Pancreas (tissue), 10 donors: ENCODE measurements around the gene GCA. TPM values are rescaled to one million over a fixed set of nuclear protein-coding genes. Genes with fewer than 3 reads are reported as not detected.

Experiments used
- ATAC-seq, 4 donors: fragments of 200-7000 bp; cut with Tn5 transposase; one replicate each; pipeline versions ENCODE4 v1.8.0 to v1.9.1; 2020; ENCODE audit warnings: mild to moderate bottlenecking in 4 of 4, moderate library complexity in 4 of 4
- DNase-seq, 6 donors: peaks; one replicate each; pipeline ENCODE4 v3.0.0-alpha.2; 2020
- FAIRE-seq: peaks from 2 replicates; lab custom pipeline; 2012; peaks lifted over from hg19 to GRCh38; lab: Jason Lieb, UNC
- H3K27ac ChIP-seq, 4 donors: fragments of 200-600 bp; sonication (generic); 1 replicate in 3 of 4; 2 replicates in 1 of 4; pipeline versions ENCODE4 v1.5.0 to v1.8.0; 2020
- H3K27me3 ChIP-seq, 4 donors: fragments of 200-600 bp; one replicate each; pipeline ENCODE4 v1.8.0; 2021
- H3K36me3 ChIP-seq, 3 donors: fragments of 200-600 bp; sonication (generic) in 1 of 3; one replicate each; pipeline versions ENCODE4 v1.5.0 to v1.8.0; 2020 to 2021
- H3K4me1 ChIP-seq, 3 donors: fragments of 200-600 bp; one replicate each; pipeline ENCODE4 v1.8.0; 2021
- H3K4me3 ChIP-seq, 4 donors: fragments of 200-600 bp; sonication (generic) in 2 of 4; one replicate each; pipeline versions ENCODE4 v1.5.0 to v1.8.0; 2020 to 2021
- H3K9me3 ChIP-seq, 4 donors: fragments of 200-600 bp; one replicate each; pipeline ENCODE4 v1.8.0; 2021
- WGBS, 2 donors: extraction: QIAGEN DNeasy Blood & Tissue Kit; methylation state at CpG; one replicate each; pipeline ENCODE4 v1.1.7; 2013; 5-methylcytosine and 5-hydroxymethylcytosine counted together
- intact Hi-C, 3 donors: fragments of 100-400 bp; cut with DNase I; formaldehyde crosslinking; loops; one replicate each; pipeline versions ENCODE4 v1.11.1 to v1.14.2; 2022
- polyA plus RNA-seq, 2 donors: library from polyadenylated mRNA; stranded (reverse); fragments of 200-250 nt; gene quantifications; one replicate each; pipeline ENCODE4 v1.2.3, GENCODE V29; 2013
- total RNA-seq, 6 donors: library from RNA; stranded (reverse); fragmentation: NEBNext Ultra II Directional in 4 of 6; extraction: Animal tissue kit (Norgen Biotek cat#: 25700) in 4 of 6; gene quantifications; one replicate each; pipeline versions ENCODE4 v1.2.1 to v1.2.4, GENCODE V29; 2021 to 2023
- TF ChIP-seq, protein P1 (sequence below), 4 donors: fragments of 200-600 bp; sonication (generic) in 3 of 4; IDR thresholded peaks; one replicate each; pipeline versions ENCODE4 v1.5.0 to v1.8.0; 2021; ENCODE audit warnings: antibody characterized with exemption in 4 of 4
- donor health status: healthy with polysubstance abuse.
- donor health status: DM: no; HTN: no; CAD: no; lungs with moderate emphysema.
- donor health status: DM: no; HTN: no; CAD: no.
- donor health status: control.
- donor health status: control.
- donor health status: Bipolar disorder and iron deficiency.
- donor health status: DM: yes; HTN: yes; CAD: no.
- donor health status: DM: no; HTN: no; CAD: no.
- donor health status: DM: no; HTN: no; CAD: no.
- donor health status: DM: yes; HTN: yes; CAD: no.

Gene GCA, protein sequence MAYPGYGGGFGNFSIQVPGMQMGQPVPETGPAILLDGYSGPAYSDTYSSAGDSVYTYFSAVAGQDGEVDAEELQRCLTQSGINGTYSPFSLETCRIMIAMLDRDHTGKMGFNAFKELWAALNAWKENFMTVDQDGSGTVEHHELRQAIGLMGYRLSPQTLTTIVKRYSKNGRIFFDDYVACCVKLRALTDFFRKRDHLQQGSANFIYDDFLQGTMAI
- total RNA-seq (10 to 100 TPM; 13.5 to 27.0 (median 16.1) TPM), polyA plus RNA-seq (10 to 100 TPM; 11.3 to 18.1 TPM)

DNA sequence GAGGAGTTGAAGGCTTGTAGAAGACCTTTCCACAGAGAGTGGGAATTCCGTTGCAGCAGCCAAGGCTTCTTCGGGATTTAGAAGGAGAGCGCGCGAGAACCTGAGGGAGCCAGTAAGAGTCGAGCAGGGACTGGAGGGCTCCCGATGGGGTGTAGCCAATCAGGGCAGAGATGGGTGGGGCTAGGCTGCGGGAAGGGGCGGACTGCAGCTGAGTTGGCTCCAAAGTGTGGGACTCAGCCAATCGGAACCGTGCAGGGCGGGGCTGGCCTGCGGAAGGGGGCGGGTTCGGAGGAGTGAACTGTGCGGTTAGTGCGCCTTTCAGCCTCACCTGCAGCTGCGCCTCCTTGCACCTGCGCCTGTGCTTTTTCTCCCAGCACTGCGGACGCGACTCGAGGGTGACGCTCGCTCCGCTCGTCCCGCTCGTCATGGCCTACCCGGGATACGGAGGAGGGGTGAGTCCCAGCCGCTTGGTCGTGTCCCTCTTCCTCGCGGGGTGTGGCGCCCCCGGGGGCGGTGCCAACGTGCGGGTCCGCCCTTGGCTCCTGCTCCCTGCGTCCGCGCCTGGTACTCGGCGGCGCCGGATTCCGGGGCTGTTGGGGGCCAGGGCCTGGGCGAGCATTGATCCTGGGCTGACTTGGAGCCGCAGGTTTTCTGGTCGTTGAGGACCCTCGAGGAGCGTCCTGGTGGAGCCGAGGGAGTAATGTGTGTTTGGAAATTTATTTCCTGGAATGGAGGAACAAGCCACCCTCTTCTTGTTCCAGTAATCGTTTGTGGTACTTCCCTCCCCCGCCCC is at the start of gene GCA:
GCA (plus strand) TSS at position 309 of the 793 bp plus-strand sequence; CDS start at position 426, 117 bp downstream.
- no peaks in the 10 kb centered on the region for H3K9me3 ChIP-seq
- intact Hi-C loops, result no loop called here
- H3K4me1 ChIP-seq, result peaks cover 0 to 13% (median 3%) of the 10 kb centered on the region in 3 donors
- H3K36me3 ChIP-seq, result no peaks in the 10 kb centered on the region
- TF ChIP-seq, protein P1, sequence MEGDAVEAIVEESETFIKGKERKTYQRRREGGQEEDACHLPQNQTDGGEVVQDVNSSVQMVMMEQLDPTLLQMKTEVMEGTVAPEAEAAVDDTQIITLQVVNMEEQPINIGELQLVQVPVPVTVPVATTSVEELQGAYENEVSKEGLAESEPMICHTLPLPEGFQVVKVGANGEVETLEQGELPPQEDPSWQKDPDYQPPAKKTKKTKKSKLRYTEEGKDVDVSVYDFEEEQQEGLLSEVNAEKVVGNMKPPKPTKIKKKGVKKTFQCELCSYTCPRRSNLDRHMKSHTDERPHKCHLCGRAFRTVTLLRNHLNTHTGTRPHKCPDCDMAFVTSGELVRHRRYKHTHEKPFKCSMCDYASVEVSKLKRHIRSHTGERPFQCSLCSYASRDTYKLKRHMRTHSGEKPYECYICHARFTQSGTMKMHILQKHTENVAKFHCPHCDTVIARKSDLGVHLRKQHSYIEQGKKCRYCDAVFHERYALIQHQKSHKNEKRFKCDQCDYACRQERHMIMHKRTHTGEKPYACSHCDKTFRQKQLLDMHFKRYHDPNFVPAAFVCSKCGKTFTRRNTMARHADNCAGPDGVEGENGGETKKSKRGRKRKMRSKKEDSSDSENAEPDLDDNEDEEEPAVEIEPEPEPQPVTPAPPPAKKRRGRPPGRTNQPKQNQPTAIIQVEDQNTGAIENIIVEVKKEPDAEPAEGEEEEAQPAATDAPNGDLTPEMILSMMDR (IDR thresholded peaks at IDR 0.05), result no peak
- peak within 1 kb of the TSS; percentile 60 to 73 (median 67) for H3K4me3 ChIP-seq
- WGBS, 2 donors, result 0 to 1% methylated on average over 51 to 57 of the region's 57 CpGs
- peak; percentile 97 to 99 (median 98) for ATAC-seq
- H3K27ac ChIP-seq, result peak within 1 kb of the TSS; percentile 77 to 94 (median 90)
- peak; percentile 63 for FAIRE-seq
- no peaks in the 10 kb centered on the region for H3K27me3 ChIP-seq
- peak; percentile 97 to 99 (median 99) for DNase-seq

DNA sequence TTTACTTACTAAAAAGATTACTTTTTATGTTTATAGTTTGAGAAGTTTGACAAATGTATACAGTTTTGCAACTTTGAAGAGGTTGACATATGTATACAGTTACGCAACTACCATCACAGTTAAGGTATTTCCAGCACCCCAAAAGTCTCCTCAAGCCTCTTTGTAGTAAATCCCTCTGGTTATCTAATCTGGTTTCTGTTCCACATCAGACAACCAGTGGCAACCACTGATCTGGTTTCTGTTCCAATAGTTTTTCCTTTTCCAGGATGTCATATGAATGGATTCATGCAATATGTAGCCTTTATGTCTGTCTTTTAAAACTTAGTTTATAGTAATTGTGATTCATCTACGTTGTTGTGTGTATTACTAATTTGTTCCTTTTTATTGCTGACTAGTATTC is 48.9 kb upstream of the GCA start:
- DNase-seq, result no peak
- Histone ChIP-seq H3K4me3 (no peak overlapping the region), H3K27ac (no peak overlapping the region), H3K4me1 (peaks cover 14 to 18% (median 16%) of the 10 kb centered on the region in 3 donors), H3K27me3 (no peaks in the 10 kb centered on the region), H3K36me3 (no peaks in the 10 kb centered on the region), H3K9me3 (no peaks in the 10 kb centered on the region)
- WGBS, 2 donors, result 91 to 96% methylated on average over 2 of the region's 2 CpGs
- no peak for FAIRE-seq
- no peak for ATAC-seq
- TF ChIP-seq, protein P1 (IDR thresholded peaks at IDR 0.05), result no peak
- intact Hi-C loops, result loop anchor here in 1 of 3 donors (5.0 kb wide), 1 partner anchor 73 kb away; no protein-coding TSS in a partner anchor

DNA sequence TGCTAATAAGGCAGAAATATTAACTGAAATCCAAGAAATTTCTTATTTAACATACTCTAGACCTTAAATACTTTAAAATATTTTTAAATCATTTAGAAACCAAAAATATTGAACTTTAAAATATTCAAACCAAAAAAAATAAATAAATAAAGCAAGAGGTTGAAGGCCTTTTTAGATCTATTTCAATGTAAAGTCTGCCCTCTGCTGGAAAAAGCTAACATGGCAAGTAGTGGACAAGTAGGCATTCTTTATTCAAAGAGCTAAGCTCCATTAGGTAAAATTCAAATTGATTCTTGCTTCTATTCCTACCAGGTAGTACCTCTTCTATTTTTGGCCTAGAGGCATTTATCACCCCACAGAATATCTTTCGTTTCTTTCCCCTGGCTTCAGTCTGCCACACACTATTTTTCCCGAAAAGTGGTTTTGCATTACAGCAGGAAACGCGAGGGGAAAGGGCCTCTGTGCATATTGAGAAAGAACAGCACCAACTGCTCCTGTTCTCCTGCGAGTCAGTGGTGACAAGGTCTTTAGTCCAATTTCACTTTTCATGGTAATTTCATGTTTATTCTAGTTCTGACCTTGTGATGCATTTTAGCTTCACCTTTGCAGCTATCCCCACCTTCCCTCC is 45.9 kb upstream of the GCA start:
- ATAC-seq (peak; percentile 52 to 87 (median 80)), FAIRE-seq (peak; percentile 98), DNase-seq (peak in 3 of 6 donors; percentile 47 to 66 (median 53))
- H3K4me1 ChIP-seq, result peaks cover 0 to 7% (median 4%) of the 10 kb centered on the region in 3 donors
- TF ChIP-seq, protein P1 (IDR thresholded peaks at IDR 0.05), result peak; percentile 53 to 79 (median 73)
- 55 to 62% methylated on average over 5 of the region's 5 CpGs for WGBS, 2 donors
- H3K9me3 ChIP-seq, result no peaks in the 10 kb centered on the region
- H3K4me3 ChIP-seq, result no peak overlapping the region
- intact Hi-C loops, result loop anchor here in 1 of 3 donors (5.0 kb wide), 1 partner anchor 76 kb away; no protein-coding TSS in a partner anchor
- no peaks in the 10 kb centered on the region for H3K27me3 ChIP-seq
- H3K27ac ChIP-seq, result no peak overlapping the region
- no peaks in the 10 kb centered on the region for H3K36me3 ChIP-seq

DNA sequence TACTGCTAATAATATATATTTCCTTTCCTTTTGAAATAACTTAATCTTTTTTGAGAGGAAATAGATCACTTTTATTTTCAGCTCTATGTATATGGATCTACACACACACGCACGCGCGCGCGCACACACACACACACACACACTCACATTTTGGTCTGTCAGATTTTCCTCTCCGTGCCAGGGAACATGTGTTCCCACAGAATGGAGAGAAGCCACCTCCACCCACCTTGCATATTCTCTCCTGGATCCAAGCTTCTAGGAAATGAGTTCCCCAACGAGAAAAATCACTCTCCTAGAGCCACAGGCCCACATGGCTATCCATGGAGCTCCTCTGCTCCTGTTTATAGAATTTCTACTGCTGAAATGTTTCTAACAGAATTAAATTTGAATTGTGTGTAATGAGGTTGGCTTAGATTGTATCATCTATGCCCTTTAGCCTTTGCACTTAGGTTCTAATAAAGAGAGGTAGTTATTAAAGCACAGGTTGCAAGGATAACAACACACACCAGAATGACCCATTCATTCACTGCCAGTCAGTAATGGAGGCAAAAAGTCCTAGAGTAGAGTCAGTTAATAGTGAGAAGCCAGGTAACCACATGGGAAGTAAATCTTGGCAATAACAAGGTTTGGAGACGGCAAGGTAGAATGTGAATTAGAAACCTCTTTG is 45.1 kb upstream of the GCA start:
- peaks cover 0 to under 1% (median 0%) of the 10 kb centered on the region in 3 donors for H3K4me1 ChIP-seq
- H3K9me3 ChIP-seq, result no peaks in the 10 kb centered on the region
- no peaks in the 10 kb centered on the region for H3K36me3 ChIP-seq
- FAIRE-seq, result no peak
- H3K27ac ChIP-seq, result no peak overlapping the region
- 84 to 91% methylated on average over 9 of the region's 9 CpGs for WGBS, 2 donors
- TF ChIP-seq, protein P1 (IDR thresholded peaks at IDR 0.05), result no peak
- H3K4me3 ChIP-seq, result no peak overlapping the region
- no peaks in the 10 kb centered on the region for H3K27me3 ChIP-seq
- no peak for ATAC-seq
- intact Hi-C loops, result loop anchor here in 1 of 3 donors (5.0 kb wide), 1 partner anchor 77 kb away; no protein-coding TSS in a partner anchor
- peak in 1 of 6 donors; percentile 12 for DNase-seq
